ENCODE data around the gene ADAMTSL2.

The ADAMTSL2 gene

GRCh38 chr9:133597316-133597957 is 62.9 kb downstream of the ADAMTSL2 start:
- Histone ChIP-seq H3K27ac (replicated peaks) (no peak overlapping the region), H3K4me3 (replicated peaks; ENCODE audit: insufficient read depth, low read length) (no peak overlapping the region), H3K27me3 (ENCODE audit: insufficient read depth, poor library complexity, severe bottlenecking) (no peaks in the 10 kb centered on the region)
- TF ChIP-seq GABPA (IDR thresholded peaks at IDR 0.05; ENCODE audit: low read depth) (no peak), CTCF (IDR thresholded peaks at IDR 0.05; ENCODE audit: insufficient read depth, low read length) (no peak), REST (IDR thresholded peaks at IDR 0.05; ENCODE audit: insufficient replicate concordance, low read depth) (no peak), SPI1 (IDR thresholded peaks at IDR 0.05; ENCODE audit: borderline replicate concordance, low read depth) (no peak), POLR2AphosphoS5 (IDR thresholded peaks at IDR 0.05; ENCODE audit: low read depth) (no peak)
- no peak for DNase-seq (ENCODE audit: low read depth in 1 of 2, low spot score in 1 of 2)

- TF ChIP-seq CTCF (IDR thresholded peaks at IDR 0.05; ENCODE audit: insufficient read depth, low read length), result no peak
- no peak for TF ChIP-seq REST (IDR thresholded peaks at IDR 0.05; ENCODE audit: insufficient replicate concordance, low read depth)
- no peak for TF ChIP-seq GABPA (IDR thresholded peaks at IDR 0.05; ENCODE audit: low read depth)
- no peak for TF ChIP-seq SPI1 (IDR thresholded peaks at IDR 0.05; ENCODE audit: borderline replicate concordance, low read depth)
- no peak for TF ChIP-seq POLR2AphosphoS5 (IDR thresholded peaks at IDR 0.05; ENCODE audit: low read depth)
- Histone ChIP-seq H3K27ac (replicated peaks) (no peak overlapping the region), H3K27me3 (ENCODE audit: insufficient read depth, poor library complexity, severe bottlenecking) (no peaks in the 10 kb centered on the region), H3K4me3 (replicated peaks; ENCODE audit: insufficient read depth, low read length) (no peak overlapping the region)
- no peak for DNase-seq (ENCODE audit: low read depth in 1 of 2, low spot score in 1 of 2)
Measured at GRCh38 chr9:133598978-133599377, 64.5 kb downstream of the ADAMTSL2 start.

GRCh38 chr9:133599470-133600173 is 65.1 kb downstream of the ADAMTSL2 start:
- no peak overlapping the region for H3K27ac ChIP-seq (replicated peaks)
- H3K27me3 ChIP-seq (ENCODE audit: insufficient read depth, poor library complexity, severe bottlenecking), result no peaks in the 10 kb centered on the region
- no peak for DNase-seq (ENCODE audit: low read depth in 1 of 2, low spot score in 1 of 2)
- no peak for TF ChIP-seq POLR2AphosphoS5 (IDR thresholded peaks at IDR 0.05; ENCODE audit: low read depth)
- no peak for TF ChIP-seq GABPA (IDR thresholded peaks at IDR 0.05; ENCODE audit: low read depth)
- no peak for TF ChIP-seq CTCF (IDR thresholded peaks at IDR 0.05; ENCODE audit: insufficient read depth, low read length)
- no peak for TF ChIP-seq REST (IDR thresholded peaks at IDR 0.05; ENCODE audit: insufficient replicate concordance, low read depth)
- TF ChIP-seq SPI1 (IDR thresholded peaks at IDR 0.05; ENCODE audit: borderline replicate concordance, low read depth), result no peak
- H3K4me3 ChIP-seq (replicated peaks; ENCODE audit: insufficient read depth, low read length), result no peak overlapping the region

Data from HL-60 (cell line).